Neural cell (in vitro differentiated cells): Measurements from ENCODE around the gene MXRA5. TPM values are rescaled to one million over a fixed set of nuclear protein-coding genes. Genes with fewer than 3 reads are reported as not detected.

Source experiments
- H2AFZ ChIP-seq: fragments of 200-600, 300-800 bp; sonication (generic), shearing (Covaris generic); 2 replicates; pipeline ENCODE4 v1.6.0; 2014; ENCODE audit warnings: low read depth, mild to moderate bottlenecking, antibody characterized with exemption, low read length, moderate library complexity
- H3F3A ChIP-seq: fragments of 200-600 bp; shearing (Covaris generic); 2 replicates; pipeline ENCODE4 v1.6.1; 2016; ENCODE audit warnings: mild to moderate bottlenecking, moderate library complexity, mixed read lengths, antibody characterized with exemption, low read length; ENCODE audit not compliant: insufficient read depth, poor library complexity, severe bottlenecking
- H3K27ac ChIP-seq: fragments of 200-600, 300-800 bp; sonication (generic), shearing (Covaris generic); 2 replicates; pipeline ENCODE4 v1.5.1; 2014; ENCODE audit warnings: mild to moderate bottlenecking, low read length, moderate library complexity
- H3K27me3 ChIP-seq: fragments of 300-800, 200-600 bp; sonication (generic), shearing (Covaris generic); 2 replicates; pipeline ENCODE4 v1.6.0; 2014; ENCODE audit warnings: mild to moderate bottlenecking, low read depth, low read length, moderate library complexity; ENCODE audit not compliant: insufficient read depth
- H3K36me3 ChIP-seq: fragments of 300-800, 200-600 bp; sonication (generic), shearing (Covaris generic); 2 replicates; pipeline ENCODE4 v1.5.1; 2014; ENCODE audit warnings: mild to moderate bottlenecking, antibody characterized with exemption, low read length, moderate library complexity; ENCODE audit not compliant: insufficient read depth
- H3K4me2 ChIP-seq: fragments of 300-800, 200-600 bp; sonication (generic), shearing (Covaris generic); 2 replicates; pipeline ENCODE4 v1.6.0; 2014; ENCODE audit warnings: mild to moderate bottlenecking, low read length
- H3K4me3 ChIP-seq: fragments of 300-800, 200-600 bp; sonication (generic), shearing (Covaris generic); 2 replicates; pipeline ENCODE4 v1.5.1; 2014; ENCODE audit warnings: mild to moderate bottlenecking, low read length, moderate library complexity
- H3K79me2 ChIP-seq: fragments of 200-600 bp; shearing (Covaris generic); replicated peaks from 2 replicates; pipeline ENCODE4 v1.6.0; 2014; ENCODE audit warnings: mild to moderate bottlenecking, low read length, moderate library complexity; ENCODE audit not compliant: insufficient read depth
- H3K9ac ChIP-seq: fragments of 300-800, 200-600 bp; sonication (generic), shearing (Covaris generic); 2 replicates; pipeline ENCODE4 v1.6.1; 2016; ENCODE audit warnings: mild to moderate bottlenecking, low read length, mixed read lengths
- H3K9me2 ChIP-seq: fragments of 200-600 bp; shearing (Covaris generic); 2 replicates; pipeline ENCODE4 v1.6.1; 2016; ENCODE audit warnings: mild to moderate bottlenecking, low read length, mixed read lengths; ENCODE audit not compliant: insufficient read depth
- H3K9me3 ChIP-seq: fragments of 200-600, 300-800 bp; sonication (generic), shearing (Covaris generic); 2 replicates; pipeline ENCODE4 v1.6.1; 2016; ENCODE audit warnings: mild to moderate bottlenecking, mixed run types, low read length, moderate library complexity, mixed read lengths
- H4K20me1 ChIP-seq: fragments of 200-600 bp; shearing (Covaris generic); 2 replicates; pipeline ENCODE4 v1.6.1; 2016; ENCODE audit warnings: mild to moderate bottlenecking, mixed run types; ENCODE audit not compliant: insufficient read depth
- CTCF ChIP-seq: fragments of 450-650 bp; IDR thresholded peaks from 2 replicates; pipeline ENCODE4 v1.5.1; 2014; ENCODE audit warnings: antibody characterized with exemption, mild to moderate bottlenecking, moderate library complexity; ENCODE audit not compliant: poor library complexity, severe bottlenecking
- EP300 ChIP-seq: fragments of 450-650 bp; conservative IDR thresholded peaks from 2 replicates; pipeline ENCODE4 v1.6.1; 2014; ENCODE audit warnings: antibody characterized with exemption, mild to moderate bottlenecking, moderate library complexity; ENCODE audit not compliant: poor library complexity, severe bottlenecking
- EZH2 ChIP-seq: fragments of 200-600, 300-800 bp; shearing (Covaris generic), sonication (generic); IDR thresholded peaks from 2 replicates; pipeline ENCODE4 v1.6.1; 2014; ENCODE audit warnings: antibody characterized with exemption, low read length, borderline replicate concordance, mild to moderate bottlenecking; ENCODE audit not compliant: insufficient read depth, poor library complexity, severe bottlenecking
- MXI1 ChIP-seq: fragments of 450-650 bp; conservative IDR thresholded peaks from 2 replicates; pipeline ENCODE4 v1.6.1; 2014; ENCODE audit warnings: antibody characterized with exemption, mild to moderate bottlenecking; ENCODE audit not compliant: poor library complexity, severe bottlenecking
- POLR2AphosphoS5 ChIP-seq: IDR thresholded peaks from 2 replicates; pipeline ENCODE4 v1.6.1; 2012
- RAD21 ChIP-seq: fragments of 450-650 bp; conservative IDR thresholded peaks from 2 replicates; pipeline ENCODE4 v1.6.1; 2014; ENCODE audit warnings: antibody characterized with exemption, mild to moderate bottlenecking, moderate library complexity
- REST ChIP-seq: IDR thresholded peaks from 2 replicates; pipeline ENCODE4 v1.6.1; 2012; ENCODE audit warnings: borderline replicate concordance
- SMC3 ChIP-seq: fragments of 450-650 bp; conservative IDR thresholded peaks from 2 replicates; pipeline ENCODE4 v1.6.1; 2014; ENCODE audit warnings: antibody characterized with exemption, mild to moderate bottlenecking, moderate library complexity; ENCODE audit not compliant: poor library complexity
- TAF1 ChIP-seq: IDR thresholded peaks from 2 replicates; pipeline ENCODE4 v1.6.1; 2012; ENCODE audit warnings: low read depth
- polyA plus RNA-seq: library from polyadenylated mRNA; depleted of rRNA; stranded (reverse); fragments of >200 nt; gene quantifications from 2 replicates; pipeline ENCODE4 v1.2.3, GENCODE V29; 2014

The MXRA5 gene
- polyA plus RNA-seq, 1 donor from 2014 or later, result 0.28 TPM

GRCh38 chrX:3340016-3340415 is 6.4 kb downstream of the MXRA5 start:
- no peak overlapping the region for H3K9ac ChIP-seq
- TF ChIP-seq REST (no peak), RAD21 (no peak)
- H4K20me1 ChIP-seq, result no peaks in the 10 kb centered on the region
- H3K27me3 ChIP-seq, result peaks cover 5% of the 10 kb centered on the region
- no peaks in the 10 kb centered on the region for H3K36me3 ChIP-seq
- H3K9me3 ChIP-seq, result no peaks in the 10 kb centered on the region
- no peak overlapping the region for H3K4me2 ChIP-seq
- no peaks in the 10 kb centered on the region for H3F3A ChIP-seq
- no peaks in the 10 kb centered on the region for H3K79me2 ChIP-seq
- no peak overlapping the region for H2AFZ ChIP-seq
- no peak overlapping the region for H3K27ac ChIP-seq
- no peaks in the 10 kb centered on the region for H3K9me2 ChIP-seq
- no peak overlapping the region for H3K4me3 ChIP-seq

GRCh38 chrX:3326681-3327080 is 19.8 kb downstream of the MXRA5 start:
- Histone ChIP-seq H3K27me3 (no peaks in the 10 kb centered on the region), H4K20me1 (no peaks in the 10 kb centered on the region), H2AFZ (no peak overlapping the region), H3K9me2 (no peaks in the 10 kb centered on the region), H3K4me3 (no peak overlapping the region), H3K9me3 (no peaks in the 10 kb centered on the region), H3K9ac (no peak overlapping the region), H3K4me2 (no peak overlapping the region), H3K79me2 (no peaks in the 10 kb centered on the region), H3K27ac (no peak overlapping the region), H3F3A (no peaks in the 10 kb centered on the region), H3K36me3 (no peaks in the 10 kb centered on the region)
- TF ChIP-seq EP300 (no peak), RAD21 (no peak), POLR2AphosphoS5 (no peak), SMC3 (no peak), CTCF (no peak)

GRCh38 chrX:3320471-3321046 is 25.9 kb downstream of the MXRA5 start:
- Histone ChIP-seq H4K20me1 (no peaks in the 10 kb centered on the region), H3K4me2 (no peak overlapping the region), H3K9me3 (no peaks in the 10 kb centered on the region), H3K79me2 (no peaks in the 10 kb centered on the region), H2AFZ (no peak overlapping the region), H3K9me2 (no peaks in the 10 kb centered on the region), H3F3A (no peaks in the 10 kb centered on the region), H3K9ac (no peak overlapping the region), H3K27ac (no peak overlapping the region), H3K36me3 (no peaks in the 10 kb centered on the region), H3K4me3 (no peak overlapping the region), H3K27me3 (no peaks in the 10 kb centered on the region)
- TF ChIP-seq SMC3, result no peak
- no peak for TF ChIP-seq REST
- no peak for TF ChIP-seq RAD21
- no peak for TF ChIP-seq CTCF
- TF ChIP-seq POLR2AphosphoS5, result no peak
- TF ChIP-seq EP300, result no peak
- TF ChIP-seq TAF1, result no peak
- no peak for TF ChIP-seq MXI1
- TF ChIP-seq EZH2, result no peak
